ENCODE results near the gene AGPS.

DNA sequence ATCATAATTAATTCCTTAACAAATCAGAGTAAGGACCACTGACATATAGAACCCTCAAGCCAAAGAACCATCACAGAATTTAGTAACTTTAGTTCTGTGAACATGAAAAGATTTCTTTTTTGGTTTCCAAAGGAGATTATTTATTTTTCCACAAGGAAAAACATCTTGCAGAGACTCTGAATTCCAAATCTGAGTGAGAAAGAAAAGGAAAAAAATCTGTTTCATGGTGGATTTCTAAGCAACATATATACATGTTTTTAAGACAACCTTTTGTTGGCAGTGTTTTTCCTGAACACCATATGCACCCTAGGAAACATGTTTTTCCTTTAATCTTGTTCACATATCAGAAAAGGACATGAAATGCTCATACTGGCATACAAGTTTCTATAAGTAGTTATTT, 149.8 kb downstream of the AGPS start:
- no peak for TF ChIP-seq CTCF (IDR thresholded peaks at IDR 0.05)
- TF ChIP-seq EZH2 (IDR thresholded peaks at IDR 0.05; ENCODE audit: borderline replicate concordance, insufficient read depth, low read depth, low read length, poor library complexity, severe bottlenecking), result no peak

Data from B cell (primary cell).